SK-N-SH treated with all-trans-retinoic acid at 6 μM for 48 hours (cell line): ENCODE results near the gene CORT.

ENCODE experiments used
- ATAC-seq: fragments of 200-7000 bp; cut with Tn5 transposase; 3 replicates; pipeline ENCODE4 v1.9.1; 2020; ENCODE audit warnings: mild to moderate bottlenecking, moderate library complexity
- BACH2 ChIP-seq: fragments of 250-450 bp; sonication (Bioruptor Pico); IDR thresholded peaks from 2 replicates; pipeline ENCODE4 v1.9.0; 2021; ENCODE audit warnings: mild to moderate bottlenecking, borderline replicate concordance
- CSDC2 ChIP-seq: fragments of 250-450 bp; sonication (Bioruptor Pico); IDR thresholded peaks from 2 replicates; pipeline ENCODE4 v1.5.0; 2020; ENCODE audit warnings: mild to moderate bottlenecking, moderate library complexity
- GLIS3 ChIP-seq: fragments of 250-450 bp; sonication (Bioruptor Pico); IDR thresholded peaks from 2 replicates; pipeline ENCODE4 v1.5.0; 2020; ENCODE audit warnings: mild to moderate bottlenecking, moderate library complexity
- ISL1 ChIP-seq: fragments of 250-450 bp; sonication (Bioruptor Pico); IDR thresholded peaks from 2 replicates; pipeline ENCODE4 v2.1.2; 2022; ENCODE audit warnings: mild to moderate bottlenecking, moderate library complexity
- OSR1 ChIP-seq: fragments of 250-450 bp; sonication (Bioruptor Pico); IDR thresholded peaks from 2 replicates; pipeline ENCODE4 v1.8.0; 2022; ENCODE audit warnings: moderate library complexity, mild to moderate bottlenecking, inconsistent platforms
- PPARA ChIP-seq: fragments of 250-450 bp; sonication (Bioruptor Pico); IDR thresholded peaks from 2 replicates; pipeline ENCODE4 v1.5.0; 2020; ENCODE audit warnings: mild to moderate bottlenecking, borderline replicate concordance
- SNAI2 ChIP-seq: fragments of 250-450 bp; sonication (Bioruptor Pico); IDR thresholded peaks from 2 replicates; pipeline ENCODE4 v1.5.0; 2020; ENCODE audit warnings: mild to moderate bottlenecking, moderate library complexity
- TCF4 ChIP-seq: fragments of 250-450 bp; sonication (Bioruptor Pico); IDR thresholded peaks from 2 replicates; pipeline ENCODE4 v1.8.0; 2021; ENCODE audit warnings: mild to moderate bottlenecking, moderate library complexity, borderline replicate concordance
- TOX ChIP-seq: fragments of 250-450 bp; sonication (Bioruptor Pico); IDR thresholded peaks from 2 replicates; pipeline ENCODE4 v1.8.0; 2021; ENCODE audit warnings: mild to moderate bottlenecking, moderate library complexity, borderline replicate concordance
- ZFP30 ChIP-seq: fragments of 450-650 bp; formaldehyde crosslinking; IDR thresholded peaks from 2 replicates; pipeline ENCODE4 v1.5.0; 2022; ENCODE audit warnings: mild to moderate bottlenecking, moderate library complexity
- ZNF565 ChIP-seq: fragments of 450-650 bp; formaldehyde crosslinking; conservative IDR thresholded peaks from 2 replicates; pipeline ENCODE4 v1.5.0; 2020; ENCODE audit warnings: low read depth, mild to moderate bottlenecking, moderate library complexity
- ZNF70 ChIP-seq: fragments of 450-650 bp; formaldehyde crosslinking; IDR thresholded peaks from 2 replicates; pipeline ENCODE4 v1.5.0; 2020; ENCODE audit warnings: mild to moderate bottlenecking, moderate library complexity
- ZNF8 ChIP-seq: fragments of 450-650 bp; formaldehyde crosslinking; IDR thresholded peaks from 2 replicates; pipeline ENCODE4 v1.5.0; 2020; ENCODE audit warnings: mild to moderate bottlenecking, moderate library complexity
- TF ChIP-seq, protein P1 (sequence below): fragments of 250-450 bp; sonication (Bioruptor Pico); IDR thresholded peaks from 2 replicates; pipeline ENCODE4 v1.5.1; 2020; ENCODE audit warnings: low read depth, mild to moderate bottlenecking, moderate library complexity
- TF ChIP-seq, protein P2 (sequence below): fragments of 250-450 bp; sonication (Bioruptor Pico); IDR thresholded peaks from 2 replicates; pipeline ENCODE4 v1.5.0; 2020; ENCODE audit warnings: mild to moderate bottlenecking, moderate library complexity
- TF ChIP-seq, protein P3 (sequence below): fragments of 250-450 bp; sonication (Bioruptor Pico); IDR thresholded peaks from 2 replicates; pipeline ENCODE4 v1.5.1; 2021; ENCODE audit warnings: mild to moderate bottlenecking, moderate library complexity
- TF ChIP-seq, protein P4 (sequence below): fragments of 250-450 bp; sonication (Bioruptor Pico); IDR thresholded peaks from 2 replicates; pipeline ENCODE4 v1.8.0; 2021; ENCODE audit warnings: low read depth, mild to moderate bottlenecking, moderate library complexity, borderline replicate concordance
- TF ChIP-seq, protein P5 (sequence below): fragments of 250-450 bp; sonication (Bioruptor Pico); IDR thresholded peaks from 2 replicates; pipeline ENCODE4 v1.8.0; 2020; ENCODE audit warnings: mild to moderate bottlenecking, moderate library complexity, borderline replicate concordance

Gene CORT

DNA sequence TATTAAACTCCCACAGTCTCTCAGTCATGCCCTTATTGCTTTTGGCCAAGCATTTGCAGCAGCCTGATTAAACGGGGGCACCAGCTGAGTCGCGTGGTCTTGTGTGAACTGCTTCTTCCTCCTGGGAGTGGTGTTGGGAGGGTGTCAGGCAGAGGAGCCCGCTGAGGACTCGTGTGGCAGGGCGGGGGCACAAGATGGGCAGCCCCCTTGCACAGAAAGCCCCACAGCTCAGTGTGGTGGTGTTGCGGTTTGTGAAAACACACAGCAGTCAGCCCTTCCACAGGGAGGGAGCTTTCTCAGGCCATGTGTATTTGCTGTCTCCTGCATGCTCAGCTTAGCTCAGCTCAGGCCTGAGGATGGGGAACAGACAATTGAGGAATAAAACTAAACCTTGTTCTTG, 47.3 kb downstream of the CORT start:
- no peak for ATAC-seq
- TF ChIP-seq ZNF565 (CRISPR knock-in tag) (no peak), ZNF8 (CRISPR knock-in tag) (no peak), GLIS3 (CRISPR knock-in tag) (no peak), PPARA (CRISPR knock-in tag) (no peak), ZNF70 (no peak), OSR1 (no peak), CSDC2 (no peak), BACH2 (CRISPR knock-in tag) (no peak), ZFP30 (CRISPR knock-in tag) (no peak), SNAI2 (CRISPR knock-in tag) (no peak), TCF4 (CRISPR knock-in tag) (no peak)
- TF ChIP-seq, protein P1, sequence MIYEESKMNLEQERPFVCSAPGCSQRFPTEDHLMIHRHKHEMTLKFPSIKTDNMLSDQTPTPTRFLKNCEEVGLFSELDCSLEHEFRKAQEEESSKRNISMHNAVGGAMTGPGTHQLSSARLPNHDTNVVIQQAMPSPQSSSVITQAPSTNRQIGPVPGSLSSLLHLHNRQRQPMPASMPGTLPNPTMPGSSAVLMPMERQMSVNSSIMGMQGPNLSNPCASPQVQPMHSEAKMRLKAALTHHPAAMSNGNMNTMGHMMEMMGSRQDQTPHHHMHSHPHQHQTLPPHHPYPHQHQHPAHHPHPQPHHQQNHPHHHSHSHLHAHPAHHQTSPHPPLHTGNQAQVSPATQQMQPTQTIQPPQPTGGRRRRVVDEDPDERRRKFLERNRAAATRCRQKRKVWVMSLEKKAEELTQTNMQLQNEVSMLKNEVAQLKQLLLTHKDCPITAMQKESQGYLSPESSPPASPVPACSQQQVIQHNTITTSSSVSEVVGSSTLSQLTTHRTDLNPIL (CRISPR knock-in tag), result no peak
- TF ChIP-seq, protein P2, sequence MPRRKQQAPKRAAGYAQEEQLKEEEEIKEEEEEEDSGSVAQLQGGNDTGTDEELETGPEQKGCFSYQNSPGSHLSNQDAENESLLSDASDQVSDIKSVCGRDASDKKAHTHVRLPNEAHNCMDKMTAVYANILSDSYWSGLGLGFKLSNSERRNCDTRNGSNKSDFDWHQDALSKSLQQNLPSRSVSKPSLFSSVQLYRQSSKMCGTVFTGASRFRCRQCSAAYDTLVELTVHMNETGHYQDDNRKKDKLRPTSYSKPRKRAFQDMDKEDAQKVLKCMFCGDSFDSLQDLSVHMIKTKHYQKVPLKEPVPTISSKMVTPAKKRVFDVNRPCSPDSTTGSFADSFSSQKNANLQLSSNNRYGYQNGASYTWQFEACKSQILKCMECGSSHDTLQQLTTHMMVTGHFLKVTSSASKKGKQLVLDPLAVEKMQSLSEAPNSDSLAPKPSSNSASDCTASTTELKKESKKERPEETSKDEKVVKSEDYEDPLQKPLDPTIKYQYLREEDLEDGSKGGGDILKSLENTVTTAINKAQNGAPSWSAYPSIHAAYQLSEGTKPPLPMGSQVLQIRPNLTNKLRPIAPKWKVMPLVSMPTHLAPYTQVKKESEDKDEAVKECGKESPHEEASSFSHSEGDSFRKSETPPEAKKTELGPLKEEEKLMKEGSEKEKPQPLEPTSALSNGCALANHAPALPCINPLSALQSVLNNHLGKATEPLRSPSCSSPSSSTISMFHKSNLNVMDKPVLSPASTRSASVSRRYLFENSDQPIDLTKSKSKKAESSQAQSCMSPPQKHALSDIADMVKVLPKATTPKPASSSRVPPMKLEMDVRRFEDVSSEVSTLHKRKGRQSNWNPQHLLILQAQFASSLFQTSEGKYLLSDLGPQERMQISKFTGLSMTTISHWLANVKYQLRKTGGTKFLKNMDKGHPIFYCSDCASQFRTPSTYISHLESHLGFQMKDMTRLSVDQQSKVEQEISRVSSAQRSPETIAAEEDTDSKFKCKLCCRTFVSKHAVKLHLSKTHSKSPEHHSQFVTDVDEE (CRISPR knock-in tag), result no peak
- TF ChIP-seq, protein P3, sequence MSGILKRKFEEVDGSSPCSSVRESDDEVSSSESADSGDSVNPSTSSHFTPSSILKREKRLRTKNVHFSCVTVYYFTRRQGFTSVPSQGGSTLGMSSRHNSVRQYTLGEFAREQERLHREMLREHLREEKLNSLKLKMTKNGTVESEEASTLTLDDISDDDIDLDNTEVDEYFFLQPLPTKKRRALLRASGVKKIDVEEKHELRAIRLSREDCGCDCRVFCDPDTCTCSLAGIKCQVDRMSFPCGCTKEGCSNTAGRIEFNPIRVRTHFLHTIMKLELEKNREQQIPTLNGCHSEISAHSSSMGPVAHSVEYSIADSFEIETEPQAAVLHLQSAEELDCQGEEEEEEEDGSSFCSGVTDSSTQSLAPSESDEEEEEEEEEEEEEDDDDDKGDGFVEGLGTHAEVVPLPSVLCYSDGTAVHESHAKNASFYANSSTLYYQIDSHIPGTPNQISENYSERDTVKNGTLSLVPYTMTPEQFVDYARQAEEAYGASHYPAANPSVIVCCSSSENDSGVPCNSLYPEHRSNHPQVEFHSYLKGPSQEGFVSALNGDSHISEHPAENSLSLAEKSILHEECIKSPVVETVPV (CRISPR knock-in tag), result no peak
- TF ChIP-seq, protein P4, sequence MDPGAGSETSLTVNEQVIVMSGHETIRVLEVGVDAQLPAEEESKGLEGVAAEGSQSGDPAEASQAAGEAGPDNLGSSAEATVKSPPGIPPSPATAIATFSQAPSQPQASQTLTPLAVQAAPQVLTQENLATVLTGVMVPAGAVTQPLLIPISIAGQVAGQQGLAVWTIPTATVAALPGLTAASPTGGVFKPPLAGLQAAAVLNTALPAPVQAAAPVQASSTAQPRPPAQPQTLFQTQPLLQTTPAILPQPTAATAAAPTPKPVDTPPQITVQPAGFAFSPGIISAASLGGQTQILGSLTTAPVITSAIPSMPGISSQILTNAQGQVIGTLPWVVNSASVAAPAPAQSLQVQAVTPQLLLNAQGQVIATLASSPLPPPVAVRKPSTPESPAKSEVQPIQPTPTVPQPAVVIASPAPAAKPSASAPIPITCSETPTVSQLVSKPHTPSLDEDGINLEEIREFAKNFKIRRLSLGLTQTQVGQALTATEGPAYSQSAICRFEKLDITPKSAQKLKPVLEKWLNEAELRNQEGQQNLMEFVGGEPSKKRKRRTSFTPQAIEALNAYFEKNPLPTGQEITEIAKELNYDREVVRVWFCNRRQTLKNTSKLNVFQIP (CRISPR knock-in tag), result no peak
- TF ChIP-seq, protein P5, sequence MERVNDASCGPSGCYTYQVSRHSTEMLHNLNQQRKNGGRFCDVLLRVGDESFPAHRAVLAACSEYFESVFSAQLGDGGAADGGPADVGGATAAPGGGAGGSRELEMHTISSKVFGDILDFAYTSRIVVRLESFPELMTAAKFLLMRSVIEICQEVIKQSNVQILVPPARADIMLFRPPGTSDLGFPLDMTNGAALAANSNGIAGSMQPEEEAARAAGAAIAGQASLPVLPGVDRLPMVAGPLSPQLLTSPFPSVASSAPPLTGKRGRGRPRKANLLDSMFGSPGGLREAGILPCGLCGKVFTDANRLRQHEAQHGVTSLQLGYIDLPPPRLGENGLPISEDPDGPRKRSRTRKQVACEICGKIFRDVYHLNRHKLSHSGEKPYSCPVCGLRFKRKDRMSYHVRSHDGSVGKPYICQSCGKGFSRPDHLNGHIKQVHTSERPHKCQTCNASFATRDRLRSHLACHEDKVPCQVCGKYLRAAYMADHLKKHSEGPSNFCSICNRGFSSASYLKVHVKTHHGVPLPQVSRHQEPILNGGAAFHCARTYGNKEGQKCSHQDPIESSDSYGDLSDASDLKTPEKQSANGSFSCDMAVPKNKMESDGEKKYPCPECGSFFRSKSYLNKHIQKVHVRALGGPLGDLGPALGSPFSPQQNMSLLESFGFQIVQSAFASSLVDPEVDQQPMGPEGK, result no peak

DNA sequence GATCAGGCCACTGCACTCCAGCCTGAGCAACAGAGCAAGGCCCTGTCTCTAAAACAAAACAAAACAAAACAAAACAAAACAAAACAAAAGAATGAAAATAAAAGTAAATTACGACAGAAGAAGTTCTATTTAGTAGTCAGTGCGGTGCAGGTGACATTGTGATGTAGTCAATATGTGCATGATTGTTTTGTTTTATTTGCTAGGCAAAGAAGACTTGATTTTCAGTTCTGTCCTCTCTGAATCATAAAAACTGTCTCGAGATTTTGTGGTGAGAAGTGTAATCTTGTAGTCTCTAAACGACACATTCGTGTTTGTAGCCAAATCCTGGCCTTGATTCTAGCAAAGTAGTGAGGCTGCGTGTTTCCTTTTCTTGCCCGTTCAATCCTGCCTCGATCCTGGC, 48.4 kb downstream of the CORT start:
- no peak for TF ChIP-seq ZNF70
- TF ChIP-seq ISL1 (CRISPR knock-in tag), result no peak
- no peak for TF ChIP-seq PPARA (CRISPR knock-in tag)
- TF ChIP-seq, protein P5, result no peak
- TF ChIP-seq, protein P2 (CRISPR knock-in tag), result no peak
- no peak for TF ChIP-seq TOX (CRISPR knock-in tag)
- ATAC-seq, result no peak
